Neural crest cell (in vitro differentiated cells): ENCODE results near the gene LIPC. TPM values are rescaled to one million over a fixed set of nuclear protein-coding genes. Genes with fewer than 3 reads are reported as not detected.

Experiments
- DNase-seq: peaks from one replicate; pipeline ENCODE4 v3.0.0; 2021; ENCODE audit warnings: low read depth, mixed read lengths, low spot score
- H3K27ac Mint-ChIP-seq: one replicate; pipeline ENCODE4 v1.8.0; 2021; ENCODE audit warnings: mild to moderate bottlenecking, mixed read lengths; ENCODE audit not compliant: unreplicated experiment
- H3K27me3 Mint-ChIP-seq: 2 replicates; pipeline ENCODE4 v1.8.0; 2021; ENCODE audit warnings: low read depth, mild to moderate bottlenecking, mixed read lengths
- H3K36me3 Mint-ChIP-seq: 2 replicates; pipeline ENCODE4 v1.8.0; 2021; ENCODE audit warnings: low read depth, mild to moderate bottlenecking, mixed read lengths
- H3K4me1 Mint-ChIP-seq: 2 replicates; pipeline ENCODE4 v1.8.0; 2021; ENCODE audit warnings: mixed read lengths
- H3K4me3 Mint-ChIP-seq: one replicate; pipeline ENCODE4 v1.8.0; 2021; ENCODE audit warnings: mild to moderate bottlenecking, mixed read lengths
- H3K9me3 Mint-ChIP-seq: 2 replicates; pipeline ENCODE4 v1.8.0; 2021; ENCODE audit warnings: mixed read lengths
- CTCF ChIP-seq: fragments of 200-600 bp; sonication (generic); conservative IDR thresholded peaks from 2 replicates; pipeline ENCODE4 v1.5.0; 2021; ENCODE audit warnings: antibody characterized with exemption, mild to moderate bottlenecking
- total RNA-seq: library from RNA; stranded (reverse); gene quantifications from 2 replicates; pipeline ENCODE4 v1.2.1, GENCODE V29; 2021

LIPC gene
- total RNA-seq, 1 donor from 2014 or later, result not detected

- Mint-ChIP-seq H3K4me1 (peaks cover 14% of the 10 kb centered on the region), H3K27me3 (no peaks in the 10 kb centered on the region), H3K9me3 (no peaks in the 10 kb centered on the region), H3K4me3 (no peak overlapping the region), H3K27ac (no peak overlapping the region), H3K36me3 (no peaks in the 10 kb centered on the region)
- DNase-seq, result no peak
- TF ChIP-seq CTCF, result no peak
Observed at GRCh38 chr15:58462973-58463663, 31.3 kb downstream of the LIPC start.

- TF ChIP-seq CTCF, result no peak
- Mint-ChIP-seq H3K4me3 (no peak overlapping the region), H3K9me3 (no peaks in the 10 kb centered on the region), H3K27ac (no peak overlapping the region), H3K27me3 (no peaks in the 10 kb centered on the region), H3K36me3 (no peaks in the 10 kb centered on the region), H3K4me1 (peaks cover 5% of the 10 kb centered on the region)
- no peak for DNase-seq
Observed at GRCh38 chr15:58463815-58464650, 32.2 kb downstream of the LIPC start.

GRCh38 chr15:58465070-58465469 lies 33.3 kb downstream of the LIPC start:
- no peaks in the 10 kb centered on the region for H3K27me3 Mint-ChIP-seq
- TF ChIP-seq CTCF, result no peak
- no peak for DNase-seq
- no peaks in the 10 kb centered on the region for H3K36me3 Mint-ChIP-seq
- H3K9me3 Mint-ChIP-seq, result no peaks in the 10 kb centered on the region
- no peak overlapping the region for H3K4me3 Mint-ChIP-seq
- no peak overlapping the region for H3K27ac Mint-ChIP-seq
- H3K4me1 Mint-ChIP-seq, result peaks cover 10% of the 10 kb centered on the region

GRCh38 chr15:58465866-58466517 lies 34.2 kb downstream of the LIPC start:
- no peaks in the 10 kb centered on the region for H3K36me3 Mint-ChIP-seq
- no peaks in the 10 kb centered on the region for H3K27me3 Mint-ChIP-seq
- peaks cover 2% of the 10 kb centered on the region for H3K9me3 Mint-ChIP-seq
- H3K4me1 Mint-ChIP-seq, result peaks cover 14% of the 10 kb centered on the region
- no peak overlapping the region for H3K4me3 Mint-ChIP-seq
- no peak for DNase-seq
- no peak overlapping the region for H3K27ac Mint-ChIP-seq
- TF ChIP-seq CTCF, result no peak

- no peaks in the 10 kb centered on the region for H3K36me3 Mint-ChIP-seq
- H3K9me3 Mint-ChIP-seq, result peaks cover 2% of the 10 kb centered on the region
- peaks cover 14% of the 10 kb centered on the region for H3K4me1 Mint-ChIP-seq
- no peaks in the 10 kb centered on the region for H3K27me3 Mint-ChIP-seq
- no peak overlapping the region for H3K27ac Mint-ChIP-seq
- no peak for TF ChIP-seq CTCF
- no peak overlapping the region for H3K4me3 Mint-ChIP-seq
- no peak for DNase-seq
Observed at GRCh38 chr15:58466566-58466965, 34.8 kb downstream of the LIPC start.
